PC-3 (cell line): Measurements from ENCODE around the gene PARK7. TPM values are rescaled to one million over a fixed set of nuclear protein-coding genes. Genes with fewer than 3 reads are reported as not detected.

Experiments used
- ATAC-seq: fragments of 200-7000 bp; cut with Tn5 transposase; 2 replicates; pipeline ENCODE4 v1.9.1; 2020; ENCODE audit warnings: mild to moderate bottlenecking, moderate library complexity
- BruUV-seq: library from RNA; stranded (reverse); fragments of 400-500 nt; replicated peaks from 2 replicates; lab custom pipeline; 2021; lab: Mats Ljungman, UMichigan
- CTCF ChIA-PET: fragments of 300-600 bp; sonication (Branson Sonifier 250); formaldehyde crosslinking; loops from one replicate; lab custom pipeline; 2022; ENCODE audit warnings: antibody characterized with exemption; lab: Charles Lee
- POLR2A ChIA-PET: fragments of 300-600 bp; sonication (Branson Sonifier 250); formaldehyde crosslinking; loops from one replicate; lab custom pipeline; 2022; ENCODE audit warnings: antibody characterized with exemption; ENCODE audit not compliant: unreplicated experiment; lab: Charles Lee
- DNase-seq: peaks from one replicate; pipeline ENCODE4 v3.0.0-alpha.2; 2015
- H2AFZ ChIP-seq: fragments of 300-600 bp; sonication (generic); 2 replicates; pipeline ENCODE4 v1.6.0; 2016; ENCODE audit warnings: antibody characterized with exemption, low read length
- H3F3A ChIP-seq: fragments of 300-600 bp; sonication (generic); one replicate; pipeline ENCODE4 v1.6.0; 2017; ENCODE audit warnings: antibody characterized with exemption, low read length, control low read depth, mild to moderate bottlenecking; ENCODE audit not compliant: unreplicated experiment
- H3K27ac ChIP-seq: fragments of 300-600 bp; sonication (generic); 2 replicates; pipeline ENCODE4 v1.5.1; 2016; ENCODE audit warnings: mild to moderate bottlenecking, low read length
- H3K27me3 ChIP-seq: fragments of 300-600 bp; sonication (generic); 2 replicates; pipeline ENCODE4 v1.6.1; 2016; ENCODE audit warnings: low read length, mixed read lengths
- H3K36me3 ChIP-seq: fragments of 300-600 bp; sonication (generic); 2 replicates; pipeline ENCODE4 v1.6.1; 2016; ENCODE audit warnings: low read depth, mixed run types, low read length, mixed read lengths
- H3K4me1 ChIP-seq: fragments of 300-600 bp; sonication (generic); 2 replicates; pipeline ENCODE4 v1.5.1; 2016; ENCODE audit warnings: low read length; ENCODE audit not compliant: insufficient read depth
- H3K4me2 ChIP-seq: fragments of 300-600 bp; sonication (generic); 2 replicates; pipeline ENCODE4 v1.6.0; 2016; ENCODE audit warnings: low read length
- H3K4me3 ChIP-seq: fragments of 300-600 bp; sonication (generic); 2 replicates; pipeline ENCODE4 v1.5.1; 2016; ENCODE audit warnings: mild to moderate bottlenecking, low read length, mixed read lengths
- H3K79me2 ChIP-seq: fragments of 300-600 bp; sonication (generic); 2 replicates; pipeline ENCODE4 v1.6.1; 2017; ENCODE audit warnings: low read length, mixed read lengths
- H3K9ac ChIP-seq: fragments of 300-600 bp; sonication (generic); 2 replicates; pipeline ENCODE4 v1.6.0; 2016; ENCODE audit warnings: mild to moderate bottlenecking, low read length
- H3K9me2 ChIP-seq: fragments of 300-600 bp; sonication (generic); replicated peaks from 2 replicates; pipeline ENCODE4 v1.6.1; 2016; ENCODE audit warnings: mixed run types, low read length, mixed read lengths
- H3K9me3 ChIP-seq: fragments of 300-600 bp; sonication (generic); 2 replicates; pipeline ENCODE4 v1.6.1; 2016; ENCODE audit warnings: low read length, mixed read lengths
- H4K20me1 ChIP-seq: fragments of 300-600 bp; sonication (generic); 2 replicates; pipeline ENCODE4 v1.6.1; 2016; ENCODE audit warnings: low read length, mixed read lengths
- EZH2 ChIP-seq: fragments of 300-600 bp; sonication (generic); IDR thresholded peaks from one replicate; pipeline ENCODE4 v1.6.1; 2017; ENCODE audit warnings: antibody characterized with exemption, mild to moderate bottlenecking, low read length; ENCODE audit not compliant: unreplicated experiment
- EZH2phosphoT487 ChIP-seq: fragments of 300-600 bp; sonication (generic); IDR thresholded peaks from 2 replicates; pipeline ENCODE4 v1.6.1; 2018; ENCODE audit warnings: mild to moderate bottlenecking, antibody characterized with exemption, low read length, borderline replicate concordance
- intact Hi-C: fragments of 100-400 bp; cut with micrococcal nuclease; formaldehyde crosslinking; loops from 2 replicates; pipeline ENCODE4 v1.9.0; 2023
- total RNA-seq: library from RNA; depleted of rRNA; stranded (reverse); fragments of >200 nt; gene quantifications from 2 replicates; pipeline ENCODE4 v1.2.3, GENCODE V29; 2014
- TF ChIP-seq, protein P1 (sequence below): fragments of 300-600 bp; sonication (generic); conservative IDR thresholded peaks from 2 replicates; pipeline ENCODE4 v1.5.1; 2017; ENCODE audit warnings: antibody characterized with exemption, low read depth, mild to moderate bottlenecking, low read length

Gene PARK7
- total RNA-seq, 1 experiment from 2014 or later: 316 TPM

DNA sequence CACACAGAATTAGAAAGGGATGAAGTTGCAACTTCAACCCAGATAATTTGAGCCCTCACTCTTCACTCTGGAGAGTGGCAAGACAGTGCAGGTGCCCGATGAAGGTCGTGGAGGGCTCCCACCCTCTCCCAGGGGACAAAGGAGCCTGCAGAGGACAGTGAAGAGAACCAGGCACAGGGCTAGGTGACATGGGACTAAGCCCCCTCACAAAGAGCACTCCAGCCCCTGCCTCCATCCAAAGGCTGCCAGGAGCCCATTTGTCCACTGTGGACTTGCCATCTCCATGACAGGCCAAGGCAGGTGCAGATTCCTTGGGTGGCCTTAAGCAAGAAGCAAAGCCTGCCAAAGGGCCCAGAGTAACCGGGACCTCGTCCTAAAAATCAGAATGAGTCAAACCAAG is 49.5 kb downstream of the PARK7 start:
- ChIA-PET CTCF (no interaction called here), POLR2A (no interaction called here)
- no peak overlapping the region for H3K4me3 ChIP-seq
- H3K9me3 ChIP-seq: no peaks in the 10 kb centered on the region
- H3K79me2 ChIP-seq: peaks cover 54% of the 10 kb centered on the region
- H3K9me2 ChIP-seq: no peaks in the 10 kb centered on the region
- peaks cover 21% of the 10 kb centered on the region for H3K4me1 ChIP-seq
- no peak overlapping the region for H3K4me2 ChIP-seq
- ATAC-seq: no peak
- intact Hi-C loops: no loop called here
- peaks cover 59% of the 10 kb centered on the region for H4K20me1 ChIP-seq
- H3K36me3 ChIP-seq: peaks cover 59% of the 10 kb centered on the region
- no TSS peak for BruUV-seq
- TF ChIP-seq EZH2phosphoT487 (no peak), EZH2 (no peak)
- TF ChIP-seq, protein P1, sequence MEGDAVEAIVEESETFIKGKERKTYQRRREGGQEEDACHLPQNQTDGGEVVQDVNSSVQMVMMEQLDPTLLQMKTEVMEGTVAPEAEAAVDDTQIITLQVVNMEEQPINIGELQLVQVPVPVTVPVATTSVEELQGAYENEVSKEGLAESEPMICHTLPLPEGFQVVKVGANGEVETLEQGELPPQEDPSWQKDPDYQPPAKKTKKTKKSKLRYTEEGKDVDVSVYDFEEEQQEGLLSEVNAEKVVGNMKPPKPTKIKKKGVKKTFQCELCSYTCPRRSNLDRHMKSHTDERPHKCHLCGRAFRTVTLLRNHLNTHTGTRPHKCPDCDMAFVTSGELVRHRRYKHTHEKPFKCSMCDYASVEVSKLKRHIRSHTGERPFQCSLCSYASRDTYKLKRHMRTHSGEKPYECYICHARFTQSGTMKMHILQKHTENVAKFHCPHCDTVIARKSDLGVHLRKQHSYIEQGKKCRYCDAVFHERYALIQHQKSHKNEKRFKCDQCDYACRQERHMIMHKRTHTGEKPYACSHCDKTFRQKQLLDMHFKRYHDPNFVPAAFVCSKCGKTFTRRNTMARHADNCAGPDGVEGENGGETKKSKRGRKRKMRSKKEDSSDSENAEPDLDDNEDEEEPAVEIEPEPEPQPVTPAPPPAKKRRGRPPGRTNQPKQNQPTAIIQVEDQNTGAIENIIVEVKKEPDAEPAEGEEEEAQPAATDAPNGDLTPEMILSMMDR: no peak
- no peak overlapping the region for H3K27ac ChIP-seq
- H2AFZ ChIP-seq: no peak overlapping the region
- DNase-seq: no peak
- H3K27me3 ChIP-seq: no peaks in the 10 kb centered on the region
- H3F3A ChIP-seq: peaks cover 50% of the 10 kb centered on the region
- no peak overlapping the region for H3K9ac ChIP-seq

DNA sequence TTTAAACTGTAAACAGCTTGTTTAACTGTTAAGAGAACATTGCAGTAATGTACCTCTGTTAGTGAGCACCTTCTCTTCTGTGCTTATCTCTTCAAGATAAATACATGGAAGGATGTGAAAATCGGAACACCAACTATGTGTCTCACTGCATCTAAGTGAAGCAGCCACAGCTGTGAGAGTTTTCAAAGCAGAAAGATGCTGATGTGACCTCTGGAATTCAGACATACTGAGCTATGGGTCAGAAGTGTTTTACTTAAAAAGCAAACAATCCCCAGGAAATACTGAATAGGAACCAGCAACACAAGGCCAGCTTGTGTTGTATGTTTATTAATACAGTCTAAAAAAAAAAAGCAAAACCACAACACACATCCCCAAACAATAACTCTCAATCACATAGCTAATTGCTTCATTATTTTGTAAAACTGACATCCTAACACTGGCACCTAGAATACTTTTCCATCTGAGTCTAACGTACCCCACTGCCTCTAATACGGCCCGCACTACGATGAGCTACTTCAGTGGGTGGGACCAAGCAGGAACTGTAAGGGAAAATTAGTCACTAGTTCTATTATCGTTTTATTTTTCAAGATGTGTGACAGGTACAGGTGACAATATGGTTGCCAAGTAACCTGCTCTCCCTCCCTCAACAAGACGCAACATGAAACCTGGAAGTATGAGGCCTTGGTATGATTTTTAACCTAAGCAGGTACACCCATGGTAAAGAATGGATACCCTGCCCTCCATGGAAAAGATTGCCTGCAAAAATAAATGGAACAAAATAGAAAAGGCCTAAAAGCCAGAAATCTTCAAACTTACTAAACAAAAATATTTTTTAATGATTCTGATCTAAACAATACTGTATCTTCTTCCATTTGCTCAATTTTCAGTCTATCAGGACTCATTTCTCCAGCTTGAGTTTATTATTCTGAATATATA is 50.7 kb downstream of the PARK7 start:
- ATAC-seq: no peak
- Histone ChIP-seq H2AFZ (no peak overlapping the region), H3K27me3 (no peaks in the 10 kb centered on the region), H3F3A (peaks cover 55% of the 10 kb centered on the region), H3K4me3 (no peak overlapping the region), H3K4me1 (peaks cover 21% of the 10 kb centered on the region), H3K4me2 (no peak overlapping the region), H4K20me1 (peaks cover 70% of the 10 kb centered on the region), H3K9me2 (no peaks in the 10 kb centered on the region), H3K79me2 (peaks cover 66% of the 10 kb centered on the region), H3K9me3 (no peaks in the 10 kb centered on the region), H3K9ac (no peak overlapping the region), H3K36me3 (peaks cover 63% of the 10 kb centered on the region), H3K27ac (no peak overlapping the region)
- TF ChIP-seq EZH2 (no peak), EZH2phosphoT487 (no peak)
- TF ChIP-seq, protein P1: no peak
- POLR2A ChIA-PET: no interaction called here
- intact Hi-C loops: no loop called here
- BruUV-seq: no TSS peak
- CTCF ChIA-PET: no interaction called here
- DNase-seq: no peak

DNA sequence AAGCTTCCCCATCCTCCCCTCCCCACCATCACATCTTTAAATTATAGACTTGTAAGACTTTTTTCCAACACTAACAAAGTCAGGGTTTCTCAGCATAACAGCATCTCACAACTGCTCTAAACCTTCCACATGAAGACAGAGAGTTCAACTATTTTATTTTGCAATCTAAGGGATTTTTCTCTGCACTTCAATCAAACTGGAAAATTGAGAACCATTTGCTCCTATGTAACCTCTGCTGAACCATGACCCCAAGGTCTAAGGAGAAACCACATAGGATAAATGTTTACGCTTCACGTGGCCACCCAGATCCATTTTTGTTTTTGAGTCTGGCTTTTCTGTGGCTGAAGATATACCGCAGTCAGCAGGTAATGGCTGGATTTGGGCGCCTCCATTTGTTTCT is 51.4 kb downstream of the PARK7 start:
- TF ChIP-seq EZH2phosphoT487 (no peak), EZH2 (no peak)
- TF ChIP-seq, protein P1: no peak
- no peaks in the 10 kb centered on the region for H3K9me2 ChIP-seq
- intact Hi-C loops: no loop called here
- no peak overlapping the region for H3K9ac ChIP-seq
- no peak overlapping the region for H3K4me3 ChIP-seq
- H3K27me3 ChIP-seq: no peaks in the 10 kb centered on the region
- H3K79me2 ChIP-seq: peaks cover 74% of the 10 kb centered on the region
- ATAC-seq (no peak), DNase-seq (no peak)
- H3K4me1 ChIP-seq: peaks cover 29% of the 10 kb centered on the region
- no TSS peak for BruUV-seq
- H3K9me3 ChIP-seq: no peaks in the 10 kb centered on the region
- ChIA-PET POLR2A (no interaction called here), CTCF (no interaction called here)
- no peak overlapping the region for H3K4me2 ChIP-seq
- peaks cover 59% of the 10 kb centered on the region for H3F3A ChIP-seq
- H3K27ac ChIP-seq: no peak overlapping the region
- H3K36me3 ChIP-seq: peaks cover 63% of the 10 kb centered on the region
- H2AFZ ChIP-seq: no peak overlapping the region
- peaks cover 78% of the 10 kb centered on the region for H4K20me1 ChIP-seq
